Measurements from ENCODE around the gene HMGCS2.

The HMGCS2 gene

GRCh38 chr1:119711804-119712341, 56.8 kb downstream of the HMGCS2 start, which contains the start of gene PHGDH:
Gene PHGDH (plus strand): TSS chr1:119711934. CDS start chr1:119712023, 89 bp downstream.
- H3K4me1 ChIP-seq (ENCODE audit: control insufficient read depth, insufficient read depth, low read length) = peaks cover 15% of the 10 kb centered on the region
- no peaks in the 10 kb centered on the region for H3K9me3 ChIP-seq (ENCODE audit: control insufficient read depth, insufficient read depth, low read depth, low read length)
- POLR2A ChIA-PET = interaction anchor here (0.7 to 2.2 kb wide), 22 partner anchors 8 to 161 kb away, joined by 3 to 23 read pairs (median 4); partner anchors contain the start of gene ZNF697
- CTCF ChIA-PET = interaction anchor here (0.6 to 1.4 kb wide), 5 partner anchors 15 to 129 kb away, joined by 3 to 17 read pairs (median 4); no protein-coding TSS in a partner anchor
- peak within 1 kb of the TSS; percentile 90 for H3K27ac ChIP-seq (ENCODE audit: extremely low read depth, low read depth, low read length)
- H3K36me3 ChIP-seq (ENCODE audit: control insufficient read depth in 2 of 2, insufficient read depth in 1 of 2, low read length in 2 of 2) = no peaks in the 10 kb centered on the region
- peak within 1 kb of the TSS; percentile 76 for H3K4me3 ChIP-seq (ENCODE audit: low read depth, low read length)
- TF ChIP-seq ZBTB48 (tag by site-specific recombination; IDR thresholded peaks at IDR 0.05) (peak; percentile 25; the same call in 1 of the 2 replicates), ZNF660 (tag by site-specific recombination; IDR thresholded peaks at IDR 0.05) (peak; percentile 33), ZNF335 (tag by site-specific recombination; conservative IDR thresholded peaks at IDR 0.05) (peak; percentile 72), SP3 (tag by site-specific recombination; IDR thresholded peaks at IDR 0.05) (peak; percentile 55), ZNF112 (tag by site-specific recombination; IDR thresholded peaks at IDR 0.05) (no peak), ZNF239 (tag by site-specific recombination; IDR thresholded peaks at IDR 0.05) (no peak), ZFP41 (tag by site-specific recombination; IDR thresholded peaks at IDR 0.05; ENCODE audit: borderline replicate concordance) (no peak), YY2 (tag by site-specific recombination; IDR thresholded peaks at IDR 0.05) (no peak), ZFHX2 (tag by site-specific recombination; conservative IDR thresholded peaks at IDR 0.05) (peak; percentile 51), ZNF692 (tag by site-specific recombination; IDR thresholded peaks at IDR 0.05) (no peak; the same call in 1 of the 2 replicates), ZBTB7A (tag by site-specific recombination; IDR thresholded peaks at IDR 0.05; ENCODE audit: low read depth) (no peak), ZXDB (tag by site-specific recombination; IDR thresholded peaks at IDR 0.05) (no peak), KLF10 (tag by site-specific recombination; IDR thresholded peaks at IDR 0.05) (no peak), ZNF132 (tag by site-specific recombination; IDR thresholded peaks at IDR 0.05; ENCODE audit: borderline replicate concordance) (no peak), TRIM28 (IDR thresholded peaks at IDR 0.05; ENCODE audit: borderline replicate concordance, low read length) (no peak), ZNF169 (tag by site-specific recombination; IDR thresholded peaks at IDR 0.05) (no peak), ZNF501 (tag by site-specific recombination; IDR thresholded peaks at IDR 0.05) (0 out of 2 replicates have a peak, but pooled peaks have one; percentile 67), BCL11B (tag by site-specific recombination; IDR thresholded peaks at IDR 0.05; ENCODE audit: low read depth) (no peak), ZNF341 (tag by site-specific recombination; IDR thresholded peaks at IDR 0.05; ENCODE audit: low read depth) (peak; percentile 74), ZNF311 (tag by site-specific recombination; IDR thresholded peaks at IDR 0.05; ENCODE audit: borderline replicate concordance) (no peak), GLI2 (tag by site-specific recombination; IDR thresholded peaks at IDR 0.05; ENCODE audit: borderline replicate concordance, low read depth) (no peak), ZNF585B (tag by site-specific recombination; IDR thresholded peaks at IDR 0.05) (no peak), ZNF76 (tag by site-specific recombination; IDR thresholded peaks at IDR 0.05; ENCODE audit: borderline replicate concordance, low read depth) (0 out of 2 replicates have a peak, but pooled peaks have one; percentile 4), ZSCAN5A (tag by site-specific recombination; IDR thresholded peaks at IDR 0.05) (no peak), ZNF677 (tag by site-specific recombination; IDR thresholded peaks at IDR 0.05) (no peak)
- TF ChIP-seq, protein P1, sequence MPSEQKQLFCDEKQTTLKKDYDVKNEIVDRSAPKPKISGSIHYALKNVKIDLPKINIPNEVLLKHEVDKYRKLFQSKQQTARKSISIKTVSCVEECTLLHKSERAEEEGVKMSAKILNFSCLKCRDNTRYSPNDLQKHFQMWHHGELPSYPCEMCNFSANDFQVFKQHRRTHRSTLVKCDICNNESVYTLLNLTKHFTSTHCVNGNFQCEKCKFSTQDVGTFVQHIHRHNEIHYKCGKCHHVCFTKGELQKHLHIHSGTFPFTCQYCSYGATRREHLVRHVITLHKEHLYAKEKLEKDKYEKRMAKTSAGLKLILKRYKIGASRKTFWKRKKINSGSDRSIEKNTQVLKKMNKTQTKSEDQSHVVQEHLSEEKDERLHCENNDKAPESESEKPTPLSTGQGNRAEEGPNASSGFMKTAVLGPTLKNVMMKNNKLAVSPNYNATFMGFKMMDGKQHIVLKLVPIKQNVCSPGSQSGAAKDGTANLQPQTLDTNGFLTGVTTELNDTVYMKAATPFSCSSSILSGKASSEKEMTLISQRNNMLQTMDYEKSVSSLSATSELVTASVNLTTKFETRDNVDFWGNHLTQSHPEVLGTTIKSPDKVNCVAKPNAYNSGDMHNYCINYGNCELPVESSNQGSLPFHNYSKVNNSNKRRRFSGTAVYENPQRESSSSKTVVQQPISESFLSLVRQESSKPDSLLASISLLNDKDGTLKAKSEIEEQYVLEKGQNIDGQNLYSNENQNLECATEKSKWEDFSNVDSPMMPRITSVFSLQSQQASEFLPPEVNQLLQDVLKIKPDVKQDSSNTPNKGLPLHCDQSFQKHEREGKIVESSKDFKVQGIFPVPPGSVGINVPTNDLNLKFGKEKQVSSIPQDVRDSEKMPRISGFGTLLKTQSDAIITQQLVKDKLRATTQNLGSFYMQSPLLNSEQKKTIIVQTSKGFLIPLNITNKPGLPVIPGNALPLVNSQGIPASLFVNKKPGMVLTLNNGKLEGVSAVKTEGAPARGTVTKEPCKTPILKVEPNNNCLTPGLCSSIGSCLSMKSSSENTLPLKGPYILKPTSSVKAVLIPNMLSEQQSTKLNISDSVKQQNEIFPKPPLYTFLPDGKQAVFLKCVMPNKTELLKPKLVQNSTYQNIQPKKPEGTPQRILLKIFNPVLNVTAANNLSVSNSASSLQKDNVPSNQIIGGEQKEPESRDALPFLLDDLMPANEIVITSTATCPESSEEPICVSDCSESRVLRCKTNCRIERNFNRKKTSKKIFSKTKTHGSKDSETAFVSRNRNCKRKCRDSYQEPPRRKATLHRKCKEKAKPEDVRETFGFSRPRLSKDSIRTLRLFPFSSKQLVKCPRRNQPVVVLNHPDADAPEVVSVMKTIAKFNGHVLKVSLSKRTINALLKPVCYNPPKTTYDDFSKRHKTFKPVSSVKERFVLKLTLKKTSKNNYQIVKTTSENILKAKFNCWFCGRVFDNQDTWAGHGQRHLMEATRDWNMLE (tag by site-specific recombination; conservative IDR thresholded peaks at IDR 0.05; ENCODE audit: low read depth) = no peak
- TF ChIP-seq, protein P2, sequence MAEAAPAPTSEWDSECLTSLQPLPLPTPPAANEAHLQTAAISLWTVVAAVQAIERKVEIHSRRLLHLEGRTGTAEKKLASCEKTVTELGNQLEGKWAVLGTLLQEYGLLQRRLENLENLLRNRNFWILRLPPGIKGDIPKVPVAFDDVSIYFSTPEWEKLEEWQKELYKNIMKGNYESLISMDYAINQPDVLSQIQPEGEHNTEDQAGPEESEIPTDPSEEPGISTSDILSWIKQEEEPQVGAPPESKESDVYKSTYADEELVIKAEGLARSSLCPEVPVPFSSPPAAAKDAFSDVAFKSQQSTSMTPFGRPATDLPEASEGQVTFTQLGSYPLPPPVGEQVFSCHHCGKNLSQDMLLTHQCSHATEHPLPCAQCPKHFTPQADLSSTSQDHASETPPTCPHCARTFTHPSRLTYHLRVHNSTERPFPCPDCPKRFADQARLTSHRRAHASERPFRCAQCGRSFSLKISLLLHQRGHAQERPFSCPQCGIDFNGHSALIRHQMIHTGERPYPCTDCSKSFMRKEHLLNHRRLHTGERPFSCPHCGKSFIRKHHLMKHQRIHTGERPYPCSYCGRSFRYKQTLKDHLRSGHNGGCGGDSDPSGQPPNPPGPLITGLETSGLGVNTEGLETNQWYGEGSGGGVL (tag by site-specific recombination; IDR thresholded peaks at IDR 0.05) = peak; percentile 44
- TF ChIP-seq, protein P3, sequence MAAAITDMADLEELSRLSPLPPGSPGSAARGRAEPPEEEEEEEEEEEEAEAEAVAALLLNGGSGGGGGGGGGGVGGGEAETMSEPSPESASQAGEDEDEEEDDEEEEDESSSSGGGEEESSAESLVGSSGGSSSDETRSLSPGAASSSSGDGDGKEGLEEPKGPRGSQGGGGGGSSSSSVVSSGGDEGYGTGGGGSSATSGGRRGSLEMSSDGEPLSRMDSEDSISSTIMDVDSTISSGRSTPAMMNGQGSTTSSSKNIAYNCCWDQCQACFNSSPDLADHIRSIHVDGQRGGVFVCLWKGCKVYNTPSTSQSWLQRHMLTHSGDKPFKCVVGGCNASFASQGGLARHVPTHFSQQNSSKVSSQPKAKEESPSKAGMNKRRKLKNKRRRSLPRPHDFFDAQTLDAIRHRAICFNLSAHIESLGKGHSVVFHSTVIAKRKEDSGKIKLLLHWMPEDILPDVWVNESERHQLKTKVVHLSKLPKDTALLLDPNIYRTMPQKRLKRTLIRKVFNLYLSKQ (tag by site-specific recombination; IDR thresholded peaks at IDR 0.05; ENCODE audit: borderline replicate concordance) = no peak
